Adrenal gland (tissue), 12 donors: ENCODE data around the gene PRRC2A. TPM values are rescaled to one million over a fixed set of nuclear protein-coding genes. Genes with fewer than 3 reads are reported as not detected.

Experiments
- DNase-seq, 7 donors: peaks; one replicate each; pipeline ENCODE4 v3.0.0-alpha.2; 2019 to 2020
- H3K27ac ChIP-seq, 5 donors: fragments of 200-600 bp; sonication (generic) in 4 of 5; 1 replicate in 3 of 5; 2 replicates in 2 of 5; pipeline versions ENCODE4 v1.5.1 to v1.8.0; 2016 to 2020; ENCODE audit warnings: mild to moderate bottlenecking in 1 of 5
- H3K27me3 ChIP-seq: fragments of 200-600 bp; 2 replicates; pipeline ENCODE4 v1.8.0; 2021
- H3K36me3 ChIP-seq, 2 donors: fragments of 200-600 bp; replicated peaks in 1 of 2; 1 replicate in 1 of 2; 2 replicates in 1 of 2; pipeline versions ENCODE4 v1.5.1 to v1.8.0; 2018 to 2022
- H3K4me1 ChIP-seq, 2 donors: fragments of 200-600 bp; replicated peaks in 1 of 2; 1 replicate in 1 of 2; 2 replicates in 1 of 2; pipeline versions ENCODE4 v1.5.1 to v1.8.0; 2018 to 2021
- H3K4me3 ChIP-seq, 4 donors: fragments of 200-600 bp; sonication (generic) in 3 of 4; one replicate each; pipeline ENCODE4 v1.5.1; 2016 to 2018
- H3K9me3 ChIP-seq, 3 donors: fragments of 200-600 bp; sonication (generic) in 1 of 3; replicated peaks in 1 of 3; 1 replicate in 2 of 3; 2 replicates in 1 of 3; pipeline versions ENCODE4 v1.5.1 to v1.8.0; 2016 to 2021
- CTCF ChIP-seq, 6 experiments: fragments of 450-650 bp in 4 of 6; fragments of 200-600 bp in 2 of 6; sonication (generic) in 1 of 6; IDR thresholded peaks; 1 replicate in 5 of 6; 2 replicates in 1 of 6; pipeline versions ENCODE4 v1.5.1 to v1.8.0; 2016 to 2021; ENCODE audit warnings: antibody characterized with exemption in 6 of 6, mild to moderate bottlenecking in 2 of 6, moderate library complexity in 1 of 6
- POLR2A ChIP-seq, 2 donors: fragments of 450-650 bp; IDR thresholded peaks; one replicate each; pipeline ENCODE4 v1.6.1; 2017; ENCODE audit warnings: antibody characterized with exemption in 2 of 2, mild to moderate bottlenecking in 2 of 2, moderate library complexity in 1 of 2
- WGBS, 4 donors: extraction: QIAGEN DNeasy Blood & Tissue Kit in 2 of 4; methylation state at CpG; one replicate each; pipeline versions ENCODE4 v1.1.5 to v1.1.7; 2013 to 2017; 5-methylcytosine and 5-hydroxymethylcytosine counted together
- intact Hi-C, 2 donors: fragments of 100-400 bp; cut with DNase I; formaldehyde crosslinking; loops; one replicate each; pipeline versions ENCODE4 v1.14.1 to v1.15.0; 2022 to 2023
- polyA plus RNA-seq, 3 donors: library from polyadenylated mRNA; stranded (reverse); fragments of 200-250 nt in 2 of 3; fragments of 350-450 nt in 1 of 3; fragmentation: Illumina TruSeq in 1 of 3; extraction: RNeasy Lipid Tissue Mini Kit (QIAGEN cat#74804) in 1 of 3; gene quantifications; one replicate each; pipeline ENCODE4 v1.2.3, GENCODE V29; 2013 to 2014
- total RNA-seq, 9 donors: library from RNA; depleted of rRNA in 4 of 9; stranded (reverse); fragments of >200 nt in 4 of 9; fragments of 120-200 nt in 1 of 9; fragmentation: NEBNext Ultra II Directional in 1 of 9; extraction: Animal tissue kit (Norgen Biotek cat#: 25700) in 1 of 9; gene quantifications; one replicate each; pipeline versions ENCODE4 v1.1.0 to v1.2.4, GENCODE V29; 2013 to 2023
- donor health status: healthy with polysubstance abuse.
- donor health status: Bipolar disorder and iron deficiency.
- donor health status: DM: yes; HTN: yes; CAD: no.
- donor health status: DM: no; HTN: no; CAD: no.
- donor health status: DM: no; HTN: no; CAD: no.
- donor health status: DM: yes; HTN: yes; CAD: no.

PRRC2A gene
- total and polyA plus RNA-seq, 12 donors = 31.9 to 419 (median 121) TPM

- peak overlapping the region in 2 of 4 donors; percentile 14 to 72 for H3K4me3 ChIP-seq
- DNase-seq = peak; percentile 97 to 99 (median 98)
- WGBS, 4 donors = 0 to 1% (median 1%) methylated on average over 47 to 50 of the region's 50 CpGs
- intact Hi-C loops = no loop called here
- H3K27ac ChIP-seq = peak overlapping the region; percentile 92 to 99 (median 97)
- H3K36me3 ChIP-seq = peaks cover 0 to 22% of the 10 kb centered on the region in 2 donors
- TF ChIP-seq CTCF (IDR thresholded peaks at IDR 0.05) (no peak), POLR2A (IDR thresholded peaks at IDR 0.05) (peak in 1 of 2 donors; percentile 79)
- H3K9me3 ChIP-seq = no peaks in the 10 kb centered on the region
- H3K27me3 ChIP-seq = no peaks in the 10 kb centered on the region
- H3K4me1 ChIP-seq = peaks cover 14 to 17% of the 10 kb centered on the region in 2 donors
These were observed 520 bp upstream of the PRRC2A start for GRCh38 chr6:31619805-31620585.

- no peak for TF ChIP-seq POLR2A (IDR thresholded peaks at IDR 0.05)
- TF ChIP-seq CTCF (IDR thresholded peaks at IDR 0.05) = no peak
- Histone ChIP-seq H3K4me3 (peak overlapping the region; percentile 57 to 94 (median 70)), H3K36me3 (peaks cover 0 to 36% of the 10 kb centered on the region in 2 donors), H3K27ac (peak overlapping the region; percentile 92 to 99 (median 97)), H3K9me3 (no peaks in the 10 kb centered on the region), H3K27me3 (no peaks in the 10 kb centered on the region), H3K4me1 (peaks cover 14 to 17% of the 10 kb centered on the region in 2 donors)
- no peak for DNase-seq
- 4 to 8% (median 6%) methylated on average over 15 of the region's 15 CpGs for whole genome bisulfite sequencing, 4 donors
- intact Hi-C loops = no loop called here
These were observed 915 bp downstream of the PRRC2A start for GRCh38 chr6:31621320-31621939.

GRCh38 chr6:31621991-31622390 is 1.5 kb downstream of the PRRC2A start:
- Histone ChIP-seq H3K36me3 (peaks cover 0 to 42% of the 10 kb centered on the region in 2 donors), H3K27me3 (no peaks in the 10 kb centered on the region), H3K27ac (peak overlapping the region in 3 of 5 donors; percentile 39 to 99 (median 97)), H3K4me1 (peaks cover 14 to 17% of the 10 kb centered on the region in 2 donors), H3K4me3 (peak overlapping the region in 1 of 4 donors; percentile 72), H3K9me3 (no peaks in the 10 kb centered on the region)
- DNase-seq = no peak
- TF ChIP-seq POLR2A (IDR thresholded peaks at IDR 0.05) (peak in 1 of 2 donors; percentile 16), CTCF (IDR thresholded peaks at IDR 0.05) (no peak)
- 20 to 43% (median 31%) methylated on average over 4 of the region's 4 CpGs for WGBS, 4 donors
- intact Hi-C loops = no loop called here

- intact Hi-C loops = no loop called here
These were observed 2.2 kb downstream of the PRRC2A start for GRCh38 chr6:31622684-31623091.

More at GRCh38 chr6:31622684-31623091, 2.2 kb downstream of the PRRC2A start:
- peaks cover 0 to 49% of the 10 kb centered on the region in 2 donors for H3K36me3 ChIP-seq
- TF ChIP-seq POLR2A (IDR thresholded peaks at IDR 0.05) (no peak), CTCF (IDR thresholded peaks at IDR 0.05) (no peak)
- no peaks in the 10 kb centered on the region for H3K9me3 ChIP-seq
- no peaks in the 10 kb centered on the region for H3K27me3 ChIP-seq
- H3K4me3 ChIP-seq = no peak overlapping the region
- DNase-seq = no peak
- peaks cover 14 to 17% of the 10 kb centered on the region in 2 donors for H3K4me1 ChIP-seq
- WGBS, 4 donors = 62 to 67% (median 66%) methylated on average over 5 to 10 of the region's 10 CpGs
- H3K27ac ChIP-seq = no peak overlapping the region
